GM12878 (cell line): ENCODE data around the gene NRXN3. TPM values are rescaled to one million over a fixed set of nuclear protein-coding genes. Genes with fewer than 3 reads are reported as not detected.

ENCODE experiments used
- ATAC-seq: fragments of 200-7000 bp; cut with Tn5 transposase; 3 replicates; pipeline ENCODE4 v1.9.1; 2020; ENCODE audit warnings: mild to moderate bottlenecking, moderate library complexity
- BruUV-seq: library from RNA; stranded (reverse); fragments of 400-500 nt; replicated peaks from 2 replicates; lab custom pipeline; 2021; lab: Mats Ljungman, UMichigan
- CTCF ChIA-PET: fragments of 300-600 bp; sonication (Branson Sonifier 250); formaldehyde crosslinking; extraction: SDS; loops from one replicate; lab custom pipeline; 2021; ENCODE audit warnings: inconsistent platforms; lab: Yijun Ruan, JAX
- POLR2A ChIA-PET: fragments of 350-600 bp; formaldehyde crosslinking; extraction: SDS; loops from one replicate; lab custom pipeline; 2021; ENCODE audit warnings: inconsistent platforms; lab: Charles Lee
- RAD21 ChIA-PET: fragments of 300-600 bp; sonication (Branson Sonifier 250); formaldehyde crosslinking; loops from one replicate; lab custom pipeline; 2023; ENCODE audit warnings: antibody characterized with exemption; ENCODE audit not compliant: unreplicated experiment; lab: Charles Lee
- SMC1A ChIA-PET: fragments of 300-600 bp; sonication (Branson Sonifier 250); formaldehyde crosslinking; loops from one replicate; lab custom pipeline; 2023; ENCODE audit not compliant: unreplicated experiment, uncharacterized antibody; lab: Charles Lee
- DNase-seq: peaks from one replicate; pipeline ENCODE4 v3.0.0-alpha.2; 2011; ENCODE audit warnings: low read depth, low spot score
- FAIRE-seq: peaks from 3 replicates; lab custom pipeline; 2011; peaks lifted over from hg19 to GRCh38; lab: Jason Lieb, UNC
- H2AFZ ChIP-seq: 2 replicates; pipeline ENCODE4 v1.6.0; 2011; ENCODE audit warnings: low read depth, low read length, control low read depth; ENCODE audit not compliant: control insufficient read depth
- H3K27ac ChIP-seq: 2 replicates; pipeline ENCODE4 v1.5.1; 2011; ENCODE audit warnings: control low read depth; ENCODE audit not compliant: control insufficient read depth, insufficient read depth
- H3K27me3 ChIP-seq, 2 experiments: replicated peaks in 1 of 2; 2 replicates each; pipeline versions ENCODE4 v1.6.0 to v1.6.1; 2011; ENCODE audit warnings: low read length in 1 of 2; ENCODE audit not compliant: control insufficient read depth in 2 of 2, insufficient read depth in 2 of 2
- H3K36me3 ChIP-seq, 2 experiments: 2 replicates each; pipeline ENCODE4 v1.5.1; 2011; ENCODE audit warnings: low read length in 1 of 2; ENCODE audit not compliant: control insufficient read depth in 2 of 2, insufficient read depth in 2 of 2
- H3K4me1 ChIP-seq: 2 replicates; pipeline ENCODE4 v1.6.1; 2011; ENCODE audit warnings: mild to moderate bottlenecking, low read length, moderate library complexity, mixed read lengths; ENCODE audit not compliant: control insufficient read depth, insufficient read depth
- H3K4me2 ChIP-seq: 2 replicates; pipeline ENCODE4 v1.6.0; 2011; ENCODE audit warnings: control low read depth; ENCODE audit not compliant: control insufficient read depth, insufficient read depth
- H3K4me3 ChIP-seq: fragments of 200-600 bp; sonication (generic); 2 replicates; pipeline ENCODE4 v1.5.1; 2016
- H3K79me2 ChIP-seq: 2 replicates; pipeline ENCODE4 v1.6.0; 2011; ENCODE audit warnings: low read length; ENCODE audit not compliant: control insufficient read depth, insufficient read depth
- H3K9ac ChIP-seq: 2 replicates; pipeline ENCODE4 v1.8.0; 2011; ENCODE audit warnings: low read length, control low read depth, mixed read lengths; ENCODE audit not compliant: control insufficient read depth, insufficient read depth
- H3K9me3 ChIP-seq: replicated peaks from 3 replicates; pipeline ENCODE4 v1.5.1; 2011; ENCODE audit warnings: mild to moderate bottlenecking, low read length; ENCODE audit not compliant: control insufficient read depth, insufficient read depth
- H4K20me1 ChIP-seq: 2 replicates; pipeline ENCODE4 v1.6.0; 2011; ENCODE audit not compliant: control insufficient read depth, insufficient read depth
- CHD2 ChIP-seq: IDR thresholded peaks from 2 replicates; pipeline ENCODE4 v1.6.1; 2011; ENCODE audit warnings: low read depth, low read length, improper control_type of control experiment, borderline replicate concordance
- EGR1 ChIP-seq, 2 experiments: IDR thresholded peaks; 1 replicate in 1 of 2; 2 replicates in 1 of 2; pipeline ENCODE4 v1.6.1; 2011 to 2012; ENCODE audit warnings: low read depth in 2 of 2, low read length in 2 of 2, borderline replicate concordance in 1 of 2, mild to moderate bottlenecking in 1 of 2, moderate library complexity in 1 of 2
- EZH2 ChIP-seq: IDR thresholded peaks from 2 replicates; pipeline ENCODE4 v1.6.1; 2012; ENCODE audit warnings: low read depth, mild to moderate bottlenecking, control low read depth, inconsistent platforms, low read length, borderline replicate concordance; ENCODE audit not compliant: control insufficient read depth
- FOS ChIP-seq: IDR thresholded peaks from 3 replicates; pipeline ENCODE4 v1.6.1; 2011; ENCODE audit warnings: borderline replicate concordance; ENCODE audit not compliant: insufficient read length; ENCODE audit errors: extremely low read depth
- HDAC6 ChIP-seq: fragments of 200-600 bp; sonication (generic); IDR thresholded peaks from one replicate; pipeline ENCODE4 v1.8.0; 2017; ENCODE audit warnings: antibody characterized with exemption; ENCODE audit not compliant: unreplicated experiment
- STAT1 ChIP-seq: fragments of 450-650 bp; conservative IDR thresholded peaks from 2 replicates; pipeline ENCODE4 v1.6.1; 2014; ENCODE audit warnings: antibody characterized with exemption, mild to moderate bottlenecking
- STAT3 ChIP-seq: IDR thresholded peaks from 2 replicates; pipeline ENCODE4 v1.6.1; 2011; ENCODE audit warnings: low read depth, low read length, improper control_type of control experiment
- ZZZ3 ChIP-seq: IDR thresholded peaks from 2 replicates; pipeline ENCODE4 v1.6.1; 2011; ENCODE audit warnings: low read depth; ENCODE audit not compliant: control insufficient read depth, insufficient read length
- WGBS: methylation state at CpG from one replicate; pipeline ENCODE4 v1.1.6; 2016; ENCODE audit warnings: low lambda C conversion rate; ENCODE audit not compliant: insufficient replicate concordance, insufficient coverage; ENCODE audit errors: missing lambda C conversion rate; 5-methylcytosine and 5-hydroxymethylcytosine counted together
- in situ Hi-C: fragments of 300-500 bp; cut with MboI; formaldehyde crosslinking; loops from 9 replicates; pipeline ENCODE4 v1.14.3; 2018; ENCODE audit warnings: mixed read lengths
- intact Hi-C: fragments of 100-400 bp; cut with micrococcal nuclease; formaldehyde crosslinking; loops from one replicate; pipeline ENCODE4 v1.14.2; 2022; ENCODE audit not compliant: unreplicated experiment
- polyA plus RNA-seq, 11 experiments: library from polyadenylated mRNA; depleted of rRNA in 4 of 11; unstranded in 6 of 11; stranded (reverse) in 5 of 11; fragments of >200 nt; fragmentation: Nextera tagmentation in 4 of 11; fragmentation: Illumina TruSeq in 1 of 11; extraction: Ambion mirVana in 4 of 11; extraction: Trizol in 1 of 11; gene quantifications; 1 replicate in 1 of 11; 2 replicates in 10 of 11; pipeline versions ENCODE4 v1.2.1 to v1.2.3, GENCODE V29; 2011 to 2016; ENCODE audit warnings: inconsistent platforms in 2 of 11, missing spikeins in 2 of 11, low read depth in 1 of 11
- total RNA-seq, 4 experiments: library from RNA; depleted of rRNA in 3 of 4; stranded (reverse); fragments of >200 nt in 3 of 4; fragmentation: Illumina TruSeq in 1 of 4; extraction: Trizol in 1 of 4; gene quantifications; 2 replicates each; pipeline versions ENCODE4 v1.2.1 to v1.2.3, GENCODE V29; 2013 to 2021
- TF ChIP-seq, protein P1 (sequence below): IDR thresholded peaks from 2 replicates; pipeline ENCODE4 v1.6.1; 2011; ENCODE audit warnings: mild to moderate bottlenecking, low read depth, low read length, moderate library complexity; ENCODE audit not compliant: insufficient replicate concordance
- TF ChIP-seq, protein P2 (sequence below): fragments of 450-650 bp; formaldehyde crosslinking; IDR thresholded peaks from 2 replicates; pipeline ENCODE4 v1.4.0; 2022; ENCODE audit warnings: mild to moderate bottlenecking, moderate library complexity
- TF ChIP-seq, protein P3 (sequence below): IDR thresholded peaks from 2 replicates; pipeline ENCODE4 v1.6.1; 2012; ENCODE audit warnings: low read depth, low read length, improper control_type of control experiment
- TF ChIP-seq, protein P4 (sequence below): fragments of 450-650 bp; IDR thresholded peaks from 2 replicates; pipeline ENCODE4 v1.6.1; 2017; ENCODE audit warnings: antibody characterized with exemption, mild to moderate bottlenecking, moderate library complexity

The NRXN3 gene
- total and polyA plus RNA-seq, 10 of the 15 experiments (the other 5 are each of a cell fraction or from before 2014, with no cell fraction given) = 0.52 to 3.3 (median 1.4) TPM

DNA sequence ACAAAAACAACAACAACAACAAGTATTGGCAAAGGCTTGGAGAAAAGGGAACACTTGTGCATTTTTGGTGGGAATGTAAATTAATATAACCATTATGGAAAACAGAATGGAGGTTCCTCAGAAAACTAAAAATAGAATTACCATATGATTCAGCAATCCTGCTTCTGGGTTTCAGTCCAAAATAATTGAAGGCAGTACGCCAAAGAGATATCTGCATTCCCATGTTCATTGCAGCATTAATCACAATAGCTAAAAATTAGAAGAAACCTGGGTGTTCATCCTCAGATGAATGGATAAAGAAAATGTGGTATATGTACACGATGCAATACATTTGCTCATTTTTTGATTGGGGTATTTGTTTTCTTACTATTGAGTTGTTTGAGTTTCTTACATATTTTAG, 813.0 kb downstream of the NRXN3 start (continued):
- no peak for TF ChIP-seq EZH2
- no peak for TF ChIP-seq FOS
- TF ChIP-seq, protein P1, sequence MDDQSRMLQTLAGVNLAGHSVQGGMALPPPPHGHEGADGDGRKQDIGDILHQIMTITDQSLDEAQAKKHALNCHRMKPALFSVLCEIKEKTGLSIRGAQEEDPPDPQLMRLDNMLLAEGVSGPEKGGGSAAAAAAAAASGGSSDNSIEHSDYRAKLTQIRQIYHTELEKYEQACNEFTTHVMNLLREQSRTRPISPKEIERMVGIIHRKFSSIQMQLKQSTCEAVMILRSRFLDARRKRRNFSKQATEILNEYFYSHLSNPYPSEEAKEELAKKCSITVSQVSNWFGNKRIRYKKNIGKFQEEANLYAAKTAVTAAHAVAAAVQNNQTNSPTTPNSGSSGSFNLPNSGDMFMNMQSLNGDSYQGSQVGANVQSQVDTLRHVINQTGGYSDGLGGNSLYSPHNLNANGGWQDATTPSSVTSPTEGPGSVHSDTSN = no peak
- no peak for TF ChIP-seq STAT1
- TF ChIP-seq, protein P2, sequence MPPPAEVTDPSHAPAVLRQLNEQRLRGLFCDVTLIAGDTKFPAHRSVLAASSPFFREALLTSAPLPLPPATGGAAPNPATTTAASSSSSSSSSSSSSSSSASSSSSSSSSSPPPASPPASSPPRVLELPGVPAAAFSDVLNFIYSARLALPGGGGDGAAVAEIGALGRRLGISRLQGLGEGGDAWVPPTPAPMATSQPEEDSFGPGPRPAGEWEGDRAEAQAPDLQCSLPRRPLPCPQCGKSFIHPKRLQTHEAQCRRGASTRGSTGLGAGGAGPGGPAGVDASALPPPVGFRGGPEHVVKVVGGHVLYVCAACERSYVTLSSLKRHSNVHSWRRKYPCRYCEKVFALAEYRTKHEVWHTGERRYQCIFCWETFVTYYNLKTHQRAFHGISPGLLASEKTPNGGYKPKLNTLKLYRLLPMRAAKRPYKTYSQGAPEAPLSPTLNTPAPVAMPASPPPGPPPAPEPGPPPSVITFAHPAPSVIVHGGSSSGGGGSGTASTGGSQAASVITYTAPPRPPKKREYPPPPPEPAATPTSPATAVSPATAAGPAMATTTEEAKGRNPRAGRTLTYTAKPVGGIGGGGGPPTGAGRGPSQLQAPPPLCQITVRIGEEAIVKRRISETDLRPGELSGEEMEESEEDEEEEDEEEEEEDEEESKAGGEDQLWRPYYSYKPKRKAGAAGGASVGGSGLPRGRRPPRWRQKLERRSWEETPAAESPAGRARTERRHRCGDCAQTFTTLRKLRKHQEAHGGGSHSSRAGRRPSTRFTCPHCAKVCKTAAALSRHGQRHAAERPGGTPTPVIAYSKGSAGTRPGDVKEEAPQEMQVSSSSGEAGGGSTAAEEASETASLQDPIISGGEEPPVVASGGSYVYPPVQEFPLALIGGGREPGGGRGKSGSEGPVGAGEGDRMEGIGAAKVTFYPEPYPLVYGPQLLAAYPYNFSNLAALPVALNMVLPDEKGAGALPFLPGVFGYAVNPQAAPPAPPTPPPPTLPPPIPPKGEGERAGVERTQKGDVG (CRISPR knock-in tag) = no peak

DNA sequence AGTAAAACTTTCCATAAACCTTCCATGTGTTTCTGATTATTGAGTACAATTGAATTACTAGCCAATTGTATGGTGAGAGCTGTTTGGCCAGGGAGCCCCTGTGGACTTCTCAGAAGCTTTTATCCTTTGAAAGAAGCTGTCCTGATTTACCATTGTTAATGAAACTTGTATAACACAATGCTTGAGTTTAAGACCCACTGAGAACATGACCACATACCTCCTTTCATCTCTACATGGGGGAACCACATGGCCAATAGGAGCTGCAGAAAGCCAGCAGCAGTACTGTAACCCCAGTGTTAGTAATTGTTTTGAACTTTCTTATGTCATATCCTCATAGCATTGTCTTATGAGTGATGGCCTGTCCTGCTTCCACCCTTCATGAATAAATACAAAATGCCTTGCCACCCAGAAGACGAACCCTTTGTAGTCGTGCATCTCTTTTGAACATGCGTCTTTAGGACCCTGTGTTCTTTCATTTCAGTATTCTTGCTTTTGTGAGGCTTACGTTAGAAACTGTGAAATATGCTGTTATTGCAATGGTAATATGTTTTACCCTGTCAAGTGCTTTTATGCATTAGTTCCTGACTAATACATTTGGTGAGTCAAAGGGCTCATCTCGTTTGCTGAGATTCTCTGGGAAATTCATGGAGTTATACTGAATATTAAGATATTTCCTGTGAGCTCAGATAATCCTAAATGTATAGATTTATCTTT, 815.7 kb downstream of the NRXN3 start:
- H3K79me2 ChIP-seq = no peaks in the 10 kb centered on the region
- H2AFZ ChIP-seq = no peak overlapping the region
- no peak overlapping the region for H3K4me2 ChIP-seq
- H3K4me1 ChIP-seq = no peaks in the 10 kb centered on the region
- RAD21 ChIA-PET = no interaction called here
- 14% methylated on average over 5 of the region's 5 CpGs for WGBS
- no peaks in the 10 kb centered on the region for H3K36me3 ChIP-seq
- no peak for DNase-seq
- in situ Hi-C loops = no loop called here
- POLR2A ChIA-PET = no interaction called here
- no TSS peak for BruUV-seq
- TF ChIP-seq HDAC6 (no peak), ZZZ3 (no peak), CHD2 (no peak), STAT3 (no peak), EGR1 (IDR thresholded peaks at IDR 0.05; ENCODE audit: borderline replicate concordance in 1 of 2, low read depth in 2 of 2, low read length in 2 of 2) (no peak)
- TF ChIP-seq, protein P3, sequence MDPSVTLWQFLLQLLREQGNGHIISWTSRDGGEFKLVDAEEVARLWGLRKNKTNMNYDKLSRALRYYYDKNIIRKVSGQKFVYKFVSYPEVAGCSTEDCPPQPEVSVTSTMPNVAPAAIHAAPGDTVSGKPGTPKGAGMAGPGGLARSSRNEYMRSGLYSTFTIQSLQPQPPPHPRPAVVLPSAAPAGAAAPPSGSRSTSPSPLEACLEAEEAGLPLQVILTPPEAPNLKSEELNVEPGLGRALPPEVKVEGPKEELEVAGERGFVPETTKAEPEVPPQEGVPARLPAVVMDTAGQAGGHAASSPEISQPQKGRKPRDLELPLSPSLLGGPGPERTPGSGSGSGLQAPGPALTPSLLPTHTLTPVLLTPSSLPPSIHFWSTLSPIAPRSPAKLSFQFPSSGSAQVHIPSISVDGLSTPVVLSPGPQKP = no peak
- TF ChIP-seq, protein P4, sequence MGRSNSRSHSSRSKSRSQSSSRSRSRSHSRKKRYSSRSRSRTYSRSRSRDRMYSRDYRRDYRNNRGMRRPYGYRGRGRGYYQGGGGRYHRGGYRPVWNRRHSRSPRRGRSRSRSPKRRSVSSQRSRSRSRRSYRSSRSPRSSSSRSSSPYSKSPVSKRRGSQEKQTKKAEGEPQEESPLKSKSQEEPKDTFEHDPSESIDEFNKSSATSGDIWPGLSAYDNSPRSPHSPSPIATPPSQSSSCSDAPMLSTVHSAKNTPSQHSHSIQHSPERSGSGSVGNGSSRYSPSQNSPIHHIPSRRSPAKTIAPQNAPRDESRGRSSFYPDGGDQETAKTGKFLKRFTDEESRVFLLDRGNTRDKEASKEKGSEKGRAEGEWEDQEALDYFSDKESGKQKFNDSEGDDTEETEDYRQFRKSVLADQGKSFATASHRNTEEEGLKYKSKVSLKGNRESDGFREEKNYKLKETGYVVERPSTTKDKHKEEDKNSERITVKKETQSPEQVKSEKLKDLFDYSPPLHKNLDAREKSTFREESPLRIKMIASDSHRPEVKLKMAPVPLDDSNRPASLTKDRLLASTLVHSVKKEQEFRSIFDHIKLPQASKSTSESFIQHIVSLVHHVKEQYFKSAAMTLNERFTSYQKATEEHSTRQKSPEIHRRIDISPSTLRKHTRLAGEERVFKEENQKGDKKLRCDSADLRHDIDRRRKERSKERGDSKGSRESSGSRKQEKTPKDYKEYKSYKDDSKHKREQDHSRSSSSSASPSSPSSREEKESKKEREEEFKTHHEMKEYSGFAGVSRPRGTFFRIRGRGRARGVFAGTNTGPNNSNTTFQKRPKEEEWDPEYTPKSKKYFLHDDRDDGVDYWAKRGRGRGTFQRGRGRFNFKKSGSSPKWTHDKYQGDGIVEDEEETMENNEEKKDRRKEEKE = no peak
- no peak overlapping the region for H3K9ac ChIP-seq
- no peaks in the 10 kb centered on the region for H3K27me3 ChIP-seq
- SMC1A ChIA-PET = no interaction called here
- no peak overlapping the region for H3K27ac ChIP-seq
- intact Hi-C loops = no loop called here
- ATAC-seq = no peak; the same call in 2 of the 3 replicates
- no peaks in the 10 kb centered on the region for H3K9me3 ChIP-seq
- no peak overlapping the region for H3K4me3 ChIP-seq
- no peak for FAIRE-seq
- CTCF ChIA-PET = no interaction called here
- H4K20me1 ChIP-seq = no peaks in the 10 kb centered on the region
